Measurements from ENCODE around the gene IRAK4.

Gene IRAK4

DNA sequence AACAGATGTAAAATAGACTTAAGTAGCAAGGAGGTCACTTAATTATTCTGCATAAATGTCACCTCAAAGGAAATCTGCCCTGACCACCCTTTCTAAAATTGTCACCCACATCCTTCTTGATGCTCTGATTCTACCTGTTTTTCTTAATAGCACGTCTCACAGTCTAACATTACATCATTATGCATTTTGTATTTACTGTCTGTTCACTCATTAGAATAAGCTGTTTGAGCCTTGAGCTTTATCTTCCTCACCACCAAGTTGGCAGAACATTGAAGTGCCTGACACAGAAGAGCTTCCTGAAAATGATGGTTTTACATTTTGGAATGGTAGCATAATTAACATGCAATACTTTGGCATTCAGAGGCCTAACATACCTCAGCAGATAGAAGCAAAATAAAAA lies 68.3 kb downstream of the IRAK4 start:
- no peaks in the 10 kb centered on the region for H3K36me3 ChIP-seq

DNA sequence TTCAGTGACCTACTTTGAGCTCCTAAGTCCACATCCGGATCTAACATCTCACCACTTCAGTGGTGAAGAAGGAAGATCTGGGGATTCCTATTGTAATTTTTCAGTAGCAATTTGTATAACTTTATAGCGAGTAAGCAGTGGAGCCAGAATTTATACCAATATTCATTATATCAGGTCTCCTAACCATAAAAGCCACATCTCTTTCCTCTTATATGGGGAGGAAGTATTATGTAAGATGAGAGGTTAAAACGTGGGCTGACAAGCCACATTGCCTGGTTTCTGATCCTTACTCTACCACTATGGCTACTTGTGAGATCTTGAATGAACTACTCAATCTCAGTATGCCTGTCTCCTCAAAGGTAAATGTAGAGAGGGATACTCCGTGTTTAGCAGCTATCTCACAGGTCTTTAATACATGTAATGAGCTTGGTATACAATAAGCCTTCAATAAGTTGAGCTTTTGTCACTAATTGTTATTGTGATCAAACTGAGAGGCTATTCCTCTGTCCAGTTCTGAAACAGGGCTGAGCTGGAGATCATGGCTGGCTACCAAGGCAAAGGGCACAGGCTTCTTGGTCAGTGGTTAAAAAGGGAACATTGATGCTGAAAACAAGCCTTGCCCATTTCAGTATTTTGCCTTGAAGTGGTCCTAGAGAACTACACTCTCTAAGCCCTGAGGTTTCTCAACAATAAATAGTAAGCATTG lies 73.9 kb downstream of the IRAK4 start:
- Histone ChIP-seq H3K9ac (no peak overlapping the region), H3K27me3 (no peaks in the 10 kb centered on the region)
- no peak for TF ChIP-seq Cebpa-rat (IDR thresholded peaks at IDR 0.05)

More for the DNA sequence above, 68.3 kb downstream of the IRAK4 start:
- Histone ChIP-seq H3K9ac (no peak overlapping the region), H3K27me3 (no peaks in the 10 kb centered on the region), H3K4me2 (no peak overlapping the region), H4K20me1 (no peaks in the 10 kb centered on the region), H3K4me3 (no peak overlapping the region), H3K27ac (no peak overlapping the region), H3K4me1 (no peaks in the 10 kb centered on the region), H3K9me3 (no peaks in the 10 kb centered on the region)
- TF ChIP-seq Cebpa-rat (IDR thresholded peaks at IDR 0.05): no peak

DNA sequence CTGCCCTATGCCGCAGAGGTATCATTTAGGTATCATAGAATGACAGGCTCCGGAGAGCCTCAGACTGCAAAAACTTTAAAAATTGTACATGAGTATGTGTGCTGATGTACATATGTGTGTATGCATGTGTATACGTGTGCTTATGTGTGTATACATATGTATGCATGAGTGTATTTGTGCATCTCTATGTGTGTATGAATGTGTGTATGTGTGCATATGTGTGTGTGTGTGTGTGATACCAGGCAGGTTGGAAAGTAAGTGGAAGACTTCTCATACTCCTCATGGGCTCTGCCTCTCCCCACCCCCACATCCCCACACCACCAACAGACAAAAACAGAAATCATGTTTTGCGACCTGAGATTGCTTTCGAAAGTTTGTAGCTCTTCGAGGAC lies 76.5 kb downstream of the IRAK4 start:
- peak overlapping the region; percentile 89 for H3K9ac ChIP-seq
- peak overlapping the region; percentile 91 for H3K27ac ChIP-seq
- no peaks in the 10 kb centered on the region for H3K9me3 ChIP-seq
- peaks cover 32% of the 10 kb centered on the region for H3K4me1 ChIP-seq
- peak overlapping the region; percentile 77 for H3K4me3 ChIP-seq
- peak overlapping the region; percentile 85 for H3K4me2 ChIP-seq
- no peaks in the 10 kb centered on the region for H3K36me3 ChIP-seq
- TF ChIP-seq Cebpa-rat (IDR thresholded peaks at IDR 0.05): no peak
- no peaks in the 10 kb centered on the region for H3K27me3 ChIP-seq
- no peaks in the 10 kb centered on the region for H4K20me1 ChIP-seq

More for the DNA sequence above, 73.9 kb downstream of the IRAK4 start:
- H3K9me3 ChIP-seq: no peaks in the 10 kb centered on the region
- no peaks in the 10 kb centered on the region for H4K20me1 ChIP-seq
- H3K4me3 ChIP-seq: no peak overlapping the region
- H3K4me2 ChIP-seq: peak overlapping the region; percentile 17
- H3K4me1 ChIP-seq: peaks cover 25% of the 10 kb centered on the region
- no peaks in the 10 kb centered on the region for H3K36me3 ChIP-seq
- H3K27ac ChIP-seq: no peak overlapping the region

DNA sequence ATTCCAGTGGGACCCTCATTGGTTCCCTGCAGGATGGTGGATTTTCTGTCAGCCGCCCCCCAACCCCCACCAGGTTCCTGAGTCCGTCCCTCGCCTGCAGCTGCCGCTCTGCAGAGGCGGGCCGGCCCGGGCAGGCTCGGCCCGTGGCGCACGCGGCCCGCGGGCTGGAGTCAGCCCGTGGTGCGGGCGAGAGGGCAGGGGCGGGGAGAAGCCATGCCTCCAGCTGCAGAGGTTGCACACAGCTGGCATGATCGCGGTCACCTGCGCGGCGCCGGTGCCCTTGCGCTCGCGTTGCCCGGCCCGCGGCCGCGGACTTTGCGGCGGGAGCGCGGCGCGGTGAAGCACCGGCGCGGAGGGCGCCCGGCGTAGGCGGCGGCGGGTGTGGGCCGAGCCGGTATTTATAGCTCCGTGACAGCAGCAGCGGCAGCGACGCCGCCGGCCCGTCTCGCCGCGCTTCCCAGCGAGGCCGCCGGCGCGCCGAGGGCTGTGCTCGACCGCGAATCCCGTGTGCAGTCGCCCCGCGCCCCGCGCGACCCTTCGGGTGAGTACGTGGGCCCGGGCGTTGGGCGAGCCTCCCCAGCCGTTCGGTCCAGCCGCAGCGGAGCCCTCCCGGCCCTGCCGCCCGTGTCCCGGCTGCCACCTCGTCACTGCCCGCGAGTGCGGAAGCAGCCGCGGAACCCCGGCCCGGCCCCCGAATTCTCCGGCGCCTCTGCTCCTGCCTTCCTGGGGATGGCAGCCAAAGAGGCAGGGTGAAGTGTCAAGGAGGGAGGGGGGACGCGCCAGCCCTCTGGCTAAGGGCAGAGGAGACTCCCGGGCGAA lies 77.1 kb downstream of the IRAK4 start, which contains the start of gene TMEM117:
TSS of gene TMEM117 (plus strand) at position 426 of the 819 bp plus-strand sequence.
- no peaks in the 10 kb centered on the region for H3K27me3 ChIP-seq
- H3K9ac ChIP-seq: peak within 1 kb of the TSS; percentile 89
- no peaks in the 10 kb centered on the region for H3K36me3 ChIP-seq
- H3K4me3 ChIP-seq: peak within 1 kb of the TSS; percentile 77
- no peaks in the 10 kb centered on the region for H4K20me1 ChIP-seq
- peak within 1 kb of the TSS; percentile 85 for H3K4me2 ChIP-seq
- H3K9me3 ChIP-seq: no peaks in the 10 kb centered on the region
- peaks cover 32% of the 10 kb centered on the region for H3K4me1 ChIP-seq
- TF ChIP-seq Cebpa-rat (IDR thresholded peaks at IDR 0.05): no peak
- peak within 1 kb of the TSS; percentile 91 for H3K27ac ChIP-seq

DNA sequence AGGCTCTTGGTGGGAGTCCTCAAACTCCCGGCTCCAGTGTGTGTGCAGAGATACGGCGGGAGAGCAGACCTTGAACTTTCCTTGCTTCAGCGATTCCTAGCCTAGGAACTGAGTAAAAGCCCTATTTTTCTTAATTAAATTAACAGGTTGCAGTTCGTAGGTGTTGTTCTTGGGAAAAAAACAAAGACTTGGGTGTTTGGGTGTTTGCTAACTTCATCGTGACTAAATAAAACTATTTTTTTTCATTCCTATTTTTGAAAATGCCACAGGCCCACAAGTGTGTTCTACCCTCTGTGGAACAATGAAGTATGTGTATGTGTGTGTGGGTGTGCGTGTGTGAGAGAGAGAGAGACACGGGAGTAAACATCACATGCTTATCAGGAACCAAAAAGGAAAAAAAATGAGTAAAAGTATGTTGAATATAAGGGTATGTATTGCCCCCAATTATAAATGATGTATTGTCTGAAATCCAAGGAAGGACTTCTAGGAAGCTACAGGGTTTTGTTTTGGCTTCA lies 77.8 kb downstream of the IRAK4 start:
- H3K27me3 ChIP-seq: no peaks in the 10 kb centered on the region
- H3K9ac ChIP-seq: peak overlapping the region; percentile 89
- H3K36me3 ChIP-seq: no peaks in the 10 kb centered on the region
- H3K9me3 ChIP-seq: no peaks in the 10 kb centered on the region
- no peak for TF ChIP-seq Cebpa-rat (IDR thresholded peaks at IDR 0.05)
- H3K27ac ChIP-seq: peak overlapping the region; percentile 91
- peaks cover 32% of the 10 kb centered on the region for H3K4me1 ChIP-seq
- H3K4me2 ChIP-seq: peak overlapping the region; percentile 85
- H3K4me3 ChIP-seq: peak overlapping the region; percentile 77
- no peaks in the 10 kb centered on the region for H4K20me1 ChIP-seq

Measured in BLaER1 (cell line).